ENCODE data around the gene PPP1R37.

PPP1R37 gene

GRCh38 chr19:45140144-45140503, 47.1 kb downstream of the PPP1R37 start:
- H3K4me3 ChIP-seq: no peak overlapping the region
- peaks cover 0 to 3% of the 10 kb centered on the region in 2 donors for H3K27me3 ChIP-seq
- no peaks in the 10 kb centered on the region for H3K9me3 ChIP-seq
- no peak overlapping the region for H3K27ac ChIP-seq
- TF ChIP-seq CTCF (IDR thresholded peaks at IDR 0.05): no peak
- peaks cover 39 to 50% (median 41%) of the 10 kb centered on the region in 3 donors for H3K36me3 ChIP-seq
- intact Hi-C loops (cut with DNase I; ENCODE audit: low total_unique reads): no loop called here
- no peaks in the 10 kb centered on the region for H3K4me1 ChIP-seq
- DNase-seq: no peak

GRCh38 chr19:45140533-45140932, 47.6 kb downstream of the PPP1R37 start:
- Histone ChIP-seq H3K36me3 (peaks cover 43 to 54% (median 45%) of the 10 kb centered on the region in 3 donors), H3K27me3 (peaks cover 0 to 3% of the 10 kb centered on the region in 2 donors), H3K4me3 (no peak overlapping the region), H3K9me3 (no peaks in the 10 kb centered on the region), H3K4me1 (no peaks in the 10 kb centered on the region), H3K27ac (no peak overlapping the region)
- no peak for TF ChIP-seq CTCF (IDR thresholded peaks at IDR 0.05)
- DNase-seq: no peak
- intact Hi-C loops (cut with DNase I; ENCODE audit: low total_unique reads): no loop called here

- H3K36me3 ChIP-seq: peaks cover 50 to 62% (median 53%) of the 10 kb centered on the region in 3 donors
- no peak overlapping the region for H3K4me3 ChIP-seq
- TF ChIP-seq CTCF (IDR thresholded peaks at IDR 0.05): no peak
- intact Hi-C loops (cut with DNase I; ENCODE audit: low total_unique reads): no loop called here
- H3K27ac ChIP-seq: no peak overlapping the region
- DNase-seq: no peak
- no peaks in the 10 kb centered on the region for H3K9me3 ChIP-seq
- H3K4me1 ChIP-seq: no peaks in the 10 kb centered on the region
- H3K27me3 ChIP-seq: peaks cover 0 to 3% of the 10 kb centered on the region in 2 donors
These were observed 48.4 kb downstream of the PPP1R37 start for GRCh38 chr19:45141203-45141900.

- Histone ChIP-seq H3K27me3 (peaks cover 0 to 3% of the 10 kb centered on the region in 2 donors), H3K36me3 (peaks cover 52 to 70% (median 61%) of the 10 kb centered on the region in 3 donors), H3K9me3 (no peaks in the 10 kb centered on the region), H3K27ac (no peak overlapping the region), H3K4me1 (no peaks in the 10 kb centered on the region), H3K4me3 (no peak overlapping the region)
- intact Hi-C loops (cut with DNase I; ENCODE audit: low total_unique reads): no loop called here
- TF ChIP-seq CTCF (IDR thresholded peaks at IDR 0.05): no peak
- no peak for DNase-seq
These were observed 49.2 kb downstream of the PPP1R37 start for GRCh38 chr19:45142016-45142725.

- no peak overlapping the region for H3K27ac ChIP-seq
These were observed 49.7 kb downstream of the PPP1R37 start for GRCh38 chr19:45142726-45143110.

More at GRCh38 chr19:45142726-45143110, 49.7 kb downstream of the PPP1R37 start:
- Histone ChIP-seq H3K27me3 (peaks cover 0 to 3% of the 10 kb centered on the region in 2 donors), H3K4me1 (no peaks in the 10 kb centered on the region), H3K4me3 (no peak overlapping the region), H3K9me3 (no peaks in the 10 kb centered on the region), H3K36me3 (peaks cover 52 to 76% (median 66%) of the 10 kb centered on the region in 3 donors)
- no peak for DNase-seq
- TF ChIP-seq CTCF (IDR thresholded peaks at IDR 0.05): no peak
- intact Hi-C loops (cut with DNase I; ENCODE audit: low total_unique reads): no loop called here

Measured in tibial artery (tissue), 4 donors.